Osteocyte (in vitro differentiated cells): Measurements from ENCODE around the gene CAND2. TPM values are rescaled to one million over a fixed set of nuclear protein-coding genes. Genes with fewer than 3 reads are reported as not detected.

Source experiments
- DNase-seq: peaks from one replicate; pipeline ENCODE4 v3.0.0; 2021; ENCODE audit warnings: mixed read lengths; ENCODE audit not compliant: unreplicated experiment; ENCODE audit errors: extremely low spot score
- H3K27ac Mint-ChIP-seq: one replicate; pipeline ENCODE4 v1.8.0; 2021; ENCODE audit warnings: mild to moderate bottlenecking, mixed read lengths; ENCODE audit not compliant: unreplicated experiment
- H3K27me3 Mint-ChIP-seq: one replicate; pipeline ENCODE4 v1.8.0; 2021; ENCODE audit warnings: mixed read lengths; ENCODE audit not compliant: unreplicated experiment
- H3K36me3 Mint-ChIP-seq: one replicate; pipeline ENCODE4 v1.8.0; 2021; ENCODE audit warnings: mixed read lengths; ENCODE audit not compliant: unreplicated experiment
- H3K4me1 Mint-ChIP-seq: one replicate; pipeline ENCODE4 v1.8.0; 2021; ENCODE audit warnings: mixed read lengths; ENCODE audit not compliant: unreplicated experiment
- H3K4me3 Mint-ChIP-seq: one replicate; pipeline ENCODE4 v1.8.0; 2021; ENCODE audit warnings: mild to moderate bottlenecking, moderate library complexity, mixed read lengths; ENCODE audit not compliant: unreplicated experiment
- H3K9me3 Mint-ChIP-seq: one replicate; pipeline ENCODE4 v1.8.0; 2021; ENCODE audit warnings: mixed read lengths; ENCODE audit not compliant: unreplicated experiment
- CTCF ChIP-seq: fragments of 200-600 bp; sonication (generic); IDR thresholded peaks from 2 replicates; pipeline ENCODE4 v1.5.0; 2021; ENCODE audit warnings: antibody characterized with exemption, mild to moderate bottlenecking, moderate library complexity
- total RNA-seq: library from RNA; stranded (reverse); gene quantifications from 2 replicates; pipeline ENCODE4 v1.2.1, GENCODE V29; 2021

The CAND2 gene
- total RNA-seq, 1 donor from 2014 or later = 10.4 TPM

- DNase-seq = no peak
- no peaks in the 10 kb centered on the region for H3K9me3 Mint-ChIP-seq
- no peak for TF ChIP-seq CTCF
- no peak overlapping the region for H3K4me3 Mint-ChIP-seq
- no peaks in the 10 kb centered on the region for H3K36me3 Mint-ChIP-seq
- peaks cover 43% of the 10 kb centered on the region for H3K27me3 Mint-ChIP-seq
- no peaks in the 10 kb centered on the region for H3K4me1 Mint-ChIP-seq
- no peak overlapping the region for H3K27ac Mint-ChIP-seq
Observed at GRCh38 chr3:12856626-12857025, 60.1 kb downstream of the CAND2 start.

GRCh38 chr3:12859840-12860239 lies 63.4 kb downstream of the CAND2 start:
- TF ChIP-seq CTCF = no peak
- Mint-ChIP-seq H3K36me3 (no peaks in the 10 kb centered on the region), H3K4me1 (no peaks in the 10 kb centered on the region), H3K4me3 (no peak overlapping the region), H3K9me3 (no peaks in the 10 kb centered on the region), H3K27me3 (peaks cover 24% of the 10 kb centered on the region), H3K27ac (no peak overlapping the region)
- no peak for DNase-seq

GRCh38 chr3:12861611-12862010 lies 65.1 kb downstream of the CAND2 start:
- no peaks in the 10 kb centered on the region for H3K4me1 Mint-ChIP-seq
- no peaks in the 10 kb centered on the region for H3K36me3 Mint-ChIP-seq
- no peak overlapping the region for H3K4me3 Mint-ChIP-seq
- H3K9me3 Mint-ChIP-seq = no peaks in the 10 kb centered on the region
- no peak overlapping the region for H3K27ac Mint-ChIP-seq
- no peak for DNase-seq
- TF ChIP-seq CTCF = no peak
- H3K27me3 Mint-ChIP-seq = peaks cover 17% of the 10 kb centered on the region

GRCh38 chr3:12862387-12862786 lies 65.9 kb downstream of the CAND2 start:
- no peak for TF ChIP-seq CTCF
- no peaks in the 10 kb centered on the region for H3K36me3 Mint-ChIP-seq
- H3K9me3 Mint-ChIP-seq = no peaks in the 10 kb centered on the region
- H3K4me1 Mint-ChIP-seq = no peaks in the 10 kb centered on the region
- H3K27ac Mint-ChIP-seq = no peak overlapping the region
- DNase-seq = no peak
- no peak overlapping the region for H3K4me3 Mint-ChIP-seq
- H3K27me3 Mint-ChIP-seq = peaks cover 10% of the 10 kb centered on the region

GRCh38 chr3:12865271-12865670 lies 68.8 kb downstream of the CAND2 start:
- H3K4me3 Mint-ChIP-seq = no peak overlapping the region
- no peak for DNase-seq
- H3K36me3 Mint-ChIP-seq = no peaks in the 10 kb centered on the region
- H3K27ac Mint-ChIP-seq = no peak overlapping the region
- peaks cover 8% of the 10 kb centered on the region for H3K27me3 Mint-ChIP-seq
- TF ChIP-seq CTCF = no peak
- H3K4me1 Mint-ChIP-seq = peaks cover 16% of the 10 kb centered on the region
- H3K9me3 Mint-ChIP-seq = no peaks in the 10 kb centered on the region
